H9 (cell line): ENCODE measurements around the gene PLAC1. TPM values are rescaled to one million over a fixed set of nuclear protein-coding genes. Genes with fewer than 3 reads are reported as not detected.

Experiments
- DNase-seq: peaks from one replicate; pipeline ENCODE4 v3.0.0-alpha.2; 2017
- H2AFZ ChIP-seq: one replicate; pipeline ENCODE4 v1.6.1; 2013; ENCODE audit warnings: mild to moderate bottlenecking, low read length, control low read depth, moderate library complexity
- H2AK5ac ChIP-seq: 2 replicates; pipeline ENCODE4 v1.6.1; 2013; ENCODE audit warnings: low read length, control low read depth, mixed read lengths; ENCODE audit not compliant: insufficient read length
- H2BK120ac ChIP-seq: one replicate; pipeline ENCODE4 v1.6.1; 2013; ENCODE audit warnings: low read depth, mild to moderate bottlenecking, low read length, control low read depth, inconsistent platforms; ENCODE audit not compliant: poor library complexity, severe bottlenecking
- H2BK12ac ChIP-seq: 2 replicates; pipeline ENCODE4 v1.6.1; 2013; ENCODE audit warnings: low read length, control low read depth, mixed read lengths, low read depth; ENCODE audit not compliant: insufficient read length
- H2BK15ac ChIP-seq: 2 replicates; pipeline ENCODE4 v1.6.1; 2013; ENCODE audit warnings: low read depth, low read length, control low read depth
- H2BK20ac ChIP-seq: one replicate; pipeline ENCODE4 v1.6.1; 2013; ENCODE audit warnings: low read depth, mild to moderate bottlenecking, low read length, control low read depth, inconsistent platforms; ENCODE audit not compliant: poor library complexity, severe bottlenecking
- H2BK5ac ChIP-seq: 2 replicates; pipeline ENCODE4 v1.6.1; 2013; ENCODE audit warnings: low read length, control low read depth, mixed read lengths; ENCODE audit not compliant: insufficient read length
- H3K14ac ChIP-seq: 2 replicates; pipeline ENCODE4 v1.6.1; 2013; ENCODE audit warnings: low read length, control low read depth; ENCODE audit not compliant: insufficient read depth
- H3K18ac ChIP-seq: 2 replicates; pipeline ENCODE4 v1.6.1; 2013; ENCODE audit warnings: low read depth, mild to moderate bottlenecking, mixed read lengths, low read length, control low read depth; ENCODE audit not compliant: insufficient read length
- H3K23ac ChIP-seq: 2 replicates; pipeline ENCODE4 v1.6.1; 2013; ENCODE audit warnings: low read length, control low read depth, mixed read lengths, low read depth; ENCODE audit not compliant: insufficient read length
- H3K23me2 ChIP-seq: 2 replicates; pipeline ENCODE4 v1.6.1; 2013; ENCODE audit warnings: low read depth, mild to moderate bottlenecking, mixed read lengths, low read length, control low read depth; ENCODE audit not compliant: insufficient read length, poor library complexity, severe bottlenecking
- H3K27ac ChIP-seq: 2 replicates; pipeline ENCODE4 v1.5.1; 2013; ENCODE audit warnings: low read length, control low read depth, mixed read lengths, low read depth; ENCODE audit not compliant: insufficient read length
- H3K27me3 ChIP-seq: 2 replicates; pipeline ENCODE4 v1.6.1; 2013; ENCODE audit warnings: low read length, control low read depth, inconsistent platforms; ENCODE audit not compliant: insufficient read depth
- H3K4ac ChIP-seq: 2 replicates; pipeline ENCODE4 v1.6.1; 2013; ENCODE audit warnings: low read depth, mild to moderate bottlenecking, control low read depth, inconsistent platforms, low read length, moderate library complexity
- H3K4me1 ChIP-seq: 2 replicates; pipeline ENCODE4 v1.6.1; 2013; ENCODE audit warnings: low read length, control low read depth, inconsistent platforms; ENCODE audit not compliant: insufficient read depth
- H3K4me2 ChIP-seq: 2 replicates; pipeline ENCODE4 v1.6.1; 2013; ENCODE audit warnings: low read length, control low read depth, mixed read lengths; ENCODE audit not compliant: insufficient read length, insufficient read depth
- H3K56ac ChIP-seq: 2 replicates; pipeline ENCODE4 v1.6.1; 2013; ENCODE audit warnings: low read depth, mild to moderate bottlenecking, mixed read lengths, low read length, control low read depth; ENCODE audit not compliant: insufficient read length
- H3K79me1 ChIP-seq: 2 replicates; pipeline ENCODE4 v1.6.1; 2013; ENCODE audit warnings: low read depth, mild to moderate bottlenecking, moderate library complexity, low read length, control low read depth, inconsistent platforms; ENCODE audit not compliant: insufficient read depth, poor library complexity, severe bottlenecking
- H3K79me2 ChIP-seq: 2 replicates; pipeline ENCODE4 v1.6.1; 2013; ENCODE audit warnings: low read length, control low read depth, inconsistent platforms; ENCODE audit not compliant: insufficient read depth
- H3K9ac ChIP-seq: 2 replicates; pipeline ENCODE4 v1.6.1; 2013; ENCODE audit warnings: low read length, control low read depth, mixed read lengths; ENCODE audit not compliant: insufficient read length; ENCODE audit errors: extremely low read depth
- H3K9me3 ChIP-seq: one replicate; pipeline ENCODE4 v1.6.1; 2013; ENCODE audit warnings: low read depth, low read length, inconsistent platforms; ENCODE audit not compliant: control insufficient read depth
- H3T11ph ChIP-seq: one replicate; pipeline ENCODE4 v1.6.1; 2013; ENCODE audit warnings: mild to moderate bottlenecking, low read length, control low read depth, inconsistent platforms
- H4K20me1 ChIP-seq: one replicate; pipeline ENCODE4 v1.6.1; 2013; ENCODE audit not compliant: control insufficient read depth, insufficient read length, insufficient read depth
- H4K5ac ChIP-seq: 2 replicates; pipeline ENCODE4 v1.6.1; 2013; ENCODE audit warnings: low read depth, mild to moderate bottlenecking, mixed read lengths, low read length, control low read depth; ENCODE audit not compliant: insufficient read length
- H4K8ac ChIP-seq: replicated peaks from 2 replicates; pipeline ENCODE4 v1.6.1; 2013; ENCODE audit warnings: low read length, control low read depth, mixed read lengths, low read depth; ENCODE audit not compliant: insufficient read length
- H4K91ac ChIP-seq: 2 replicates; pipeline ENCODE4 v1.6.1; 2013; ENCODE audit warnings: low read depth, mild to moderate bottlenecking, moderate library complexity, mixed read lengths, low read length, control low read depth; ENCODE audit not compliant: insufficient read length
- H3K27ac Mint-ChIP-seq, 3 experiments: 2 replicates in 2 of 3; 3 replicates in 1 of 3; pipeline ENCODE4 v1.8.0; 2020 to 2021; ENCODE audit warnings: mixed read lengths in 3 of 3, mild to moderate bottlenecking in 1 of 3, moderate library complexity in 1 of 3
- H3K27me3 Mint-ChIP-seq: 2 replicates; pipeline ENCODE4 v1.8.0; 2021; ENCODE audit warnings: low read depth, mild to moderate bottlenecking, moderate library complexity, mixed read lengths
- H3K36me3 Mint-ChIP-seq, 3 experiments: 2 replicates in 2 of 3; 3 replicates in 1 of 3; pipeline ENCODE4 v1.8.0; 2020 to 2021; ENCODE audit warnings: low read depth in 3 of 3, mixed read lengths in 3 of 3; ENCODE audit not compliant: insufficient read depth in 1 of 3
- H3K4me1 Mint-ChIP-seq, 2 experiments: 2 replicates each; pipeline ENCODE4 v1.8.0; 2020; ENCODE audit warnings: mixed read lengths in 2 of 2
- H3K4me3 Mint-ChIP-seq, 2 experiments: 2 replicates in 1 of 2; 3 replicates in 1 of 2; pipeline ENCODE4 v1.8.0; 2020 to 2021; ENCODE audit warnings: mild to moderate bottlenecking in 2 of 2, mixed read lengths in 2 of 2, moderate library complexity in 1 of 2
- H3K9me3 Mint-ChIP-seq, 2 experiments: 2 replicates in 1 of 2; 3 replicates in 1 of 2; pipeline ENCODE4 v1.8.0; 2020; ENCODE audit warnings: mild to moderate bottlenecking in 2 of 2, mixed read lengths in 2 of 2, moderate library complexity in 1 of 2
- CTCF ChIP-seq: fragments of 200-600 bp; sonication (generic); conservative IDR thresholded peaks from 3 replicates; pipeline ENCODE4 v1.8.0; 2021; ENCODE audit warnings: antibody characterized with exemption, mild to moderate bottlenecking
- WGBS: extraction: QIAGEN DNeasy Blood & Tissue Kit; methylation state at CpG from one replicate; pipeline ENCODE4 v1.1.7; 2013; ENCODE audit warnings: missing lambda C conversion rate, low lambda C conversion rate, mixed read lengths; ENCODE audit not compliant: insufficient read length; ENCODE audit errors: extremely low coverage; 5-methylcytosine and 5-hydroxymethylcytosine counted together
- total RNA-seq: library from RNA; stranded (reverse); gene quantifications from 2 replicates; pipeline ENCODE4 v1.2.1, GENCODE V29; 2021

Gene PLAC1
- total RNA-seq, 1 experiment from 2014 or later: 0.68 TPM

- Histone ChIP-seq H2BK20ac (no peak overlapping the region), H3K27ac (no peak overlapping the region), H2AK5ac (no peak overlapping the region), H3K79me2 (no peaks in the 10 kb centered on the region), H3K9ac (no peak overlapping the region), H4K5ac (no peak overlapping the region), H2BK120ac (no peak overlapping the region), H3K14ac (no peak overlapping the region), H3T11ph (no peak overlapping the region), H3K4ac (no peak overlapping the region), H4K8ac (no peak overlapping the region), H3K27me3 (no peaks in the 10 kb centered on the region), H2BK5ac (no peak overlapping the region), H3K18ac (no peak overlapping the region), H4K20me1 (no peaks in the 10 kb centered on the region), H2BK12ac (no peak overlapping the region), H2BK15ac (no peak overlapping the region), H2AFZ (no peak overlapping the region), H3K56ac (no peak overlapping the region), H3K4me2 (no peak overlapping the region), H3K79me1 (no peaks in the 10 kb centered on the region), H4K91ac (no peak overlapping the region), H3K23me2 (no peaks in the 10 kb centered on the region), H3K23ac (no peak overlapping the region), H3K4me1 (no peaks in the 10 kb centered on the region), H3K9me3 (no peaks in the 10 kb centered on the region)
- Mint-ChIP-seq H3K4me1 (no peaks in the 10 kb centered on the region), H3K27me3 (peaks cover 5% of the 10 kb centered on the region; the same call in 1 of the 2 replicates), H3K27ac (no peak overlapping the region), H3K36me3 (no peaks in the 10 kb centered on the region; a peak in 2 of 7 replicates), H3K4me3 (no peak overlapping the region), H3K9me3 (peaks cover 4 to 61% of the 10 kb centered on the region in 2 experiments)
- no CpG with 5 or more reads among the region's 1 CpG for WGBS
- TF ChIP-seq CTCF: no peak
- DNase-seq: no peak
Observed at GRCh38 chrX:134628663-134629062, 29.6 kb downstream of the PLAC1 start.
